H1 (cell line): ENCODE data around the gene SMOC2. TPM values are rescaled to one million over a fixed set of nuclear protein-coding genes. Genes with fewer than 3 reads are reported as not detected.

Experiments used
- CTCF ChIA-PET: fragments of 300-600 bp; sonication (Branson Sonifier 250); formaldehyde crosslinking; loops from one replicate; lab custom pipeline; 2021; ENCODE audit not compliant: partially characterized antibody; lab: Charles Lee
- POLR2A ChIA-PET: fragments of 300-600 bp; sonication (Branson Sonifier 250); formaldehyde crosslinking; loops from one replicate; lab custom pipeline; 2021; ENCODE audit warnings: inconsistent platforms; ENCODE audit not compliant: partially characterized antibody; lab: Charles Lee
- DNase-seq, 2 experiments: peaks; one replicate each; pipeline versions ENCODE4 v3.0.0 to v3.0.0-alpha.2; 2010 to 2022; ENCODE audit warnings: low spot score in 2 of 2, low read depth in 1 of 2, mixed read lengths in 1 of 2
- FAIRE-seq: peaks from 2 replicates; lab custom pipeline; 2011; peaks lifted over from hg19 to GRCh38; lab: Jason Lieb, UNC
- H2AFZ ChIP-seq: 2 replicates; pipeline ENCODE4 v1.8.1; 2012; ENCODE audit warnings: low read length, inconsistent platforms
- H2AK5ac ChIP-seq: 2 replicates; pipeline ENCODE4 v1.6.1; 2013; ENCODE audit warnings: low read depth, low read length
- H2BK120ac ChIP-seq: replicated peaks from 2 replicates; pipeline ENCODE3; 2013; ENCODE audit warnings: low read depth, low read length, inconsistent platforms
- H2BK12ac ChIP-seq: 2 replicates; pipeline ENCODE4 v1.6.1; 2013; ENCODE audit warnings: low read depth, low read length
- H2BK15ac ChIP-seq: 2 replicates; pipeline ENCODE4 v1.6.1; 2013; ENCODE audit warnings: low read length
- H2BK20ac ChIP-seq: 2 replicates; pipeline ENCODE4 v1.6.1; 2013; ENCODE audit warnings: low read length
- H2BK5ac ChIP-seq: 2 replicates; pipeline ENCODE4 v1.6.1; 2013; ENCODE audit warnings: low read depth, low read length
- H3K14ac ChIP-seq: 2 replicates; pipeline ENCODE4 v1.6.1; 2013; ENCODE audit warnings: inconsistent platforms; ENCODE audit not compliant: insufficient read length
- H3K18ac ChIP-seq: 2 replicates; pipeline ENCODE4 v1.6.1; 2013; ENCODE audit warnings: low read length; ENCODE audit errors: extremely low read depth
- H3K23ac ChIP-seq: 2 replicates; pipeline ENCODE4 v1.6.1; 2013; ENCODE audit warnings: inconsistent platforms; ENCODE audit not compliant: insufficient read length
- H3K23me2 ChIP-seq: 2 replicates; pipeline ENCODE4 v1.6.1; 2013; ENCODE audit warnings: low read depth, low read length
- H3K27ac ChIP-seq: 2 replicates; pipeline ENCODE4 v1.6.1; 2011; ENCODE audit warnings: low read depth, low read length, inconsistent platforms
- H3K27me3 ChIP-seq, 4 experiments: replicated peaks in 1 of 4; 1 replicate in 1 of 4; 2 replicates in 3 of 4; pipeline versions ENCODE4 v1.6.1 to v1.8.1; 2011 to 2013; ENCODE audit warnings: low read length in 3 of 4, mild to moderate bottlenecking in 3 of 4, inconsistent platforms in 2 of 4, mixed read lengths in 2 of 4, moderate library complexity in 1 of 4; ENCODE audit not compliant: control insufficient read depth in 3 of 4, insufficient read depth in 3 of 4; ENCODE audit errors: extremely low read depth in 1 of 4
- H3K36me3 ChIP-seq, 4 experiments: 2 replicates each; pipeline versions ENCODE4 v1.6.1 to v1.8.1; 2011 to 2013; ENCODE audit warnings: mild to moderate bottlenecking in 4 of 4, low read length in 3 of 4, moderate library complexity in 2 of 4, control low read depth in 1 of 4, inconsistent platforms in 1 of 4; ENCODE audit not compliant: insufficient read depth in 4 of 4, control insufficient read depth in 2 of 4
- H3K4ac ChIP-seq: replicated peaks from 2 replicates; pipeline ENCODE3; 2013; ENCODE audit warnings: low read length, low read depth, mixed read lengths, inconsistent platforms; ENCODE audit not compliant: insufficient read length
- H3K4me1 ChIP-seq, 4 experiments: replicated peaks in 1 of 4; 1 replicate in 1 of 4; 2 replicates in 3 of 4; pipeline versions ENCODE4 v1.6.1 to v1.8.1; 2011 to 2013; ENCODE audit warnings: low read length in 3 of 4, inconsistent platforms in 2 of 4, mixed read lengths in 1 of 4; ENCODE audit not compliant: insufficient read depth in 4 of 4, control insufficient read depth in 3 of 4
- H3K4me2 ChIP-seq, 2 experiments: 2 replicates each; pipeline versions ENCODE4 v1.6.1 to v1.8.1; 2011 to 2013; ENCODE audit warnings: low read depth in 2 of 2, low read length in 2 of 2, control low read depth in 1 of 2, inconsistent platforms in 1 of 2, mild to moderate bottlenecking in 1 of 2; ENCODE audit not compliant: insufficient read depth in 1 of 2
- H3K4me3 ChIP-seq, 4 experiments: fragments of 200-600, 300-600 bp in 1 of 4; sonication (generic), shearing (Covaris generic), sonication (Bioruptor Twin) in 1 of 4; 2 replicates each; pipeline versions ENCODE4 v1.5.1 to v1.8.1; 2011 to 2016; ENCODE audit warnings: low read length in 4 of 4, low read depth in 3 of 4, control low read depth in 2 of 4, inconsistent platforms in 2 of 4, mild to moderate bottlenecking in 2 of 4, mixed read lengths in 1 of 4, moderate library complexity in 1 of 4; ENCODE audit not compliant: insufficient read depth in 2 of 4; ENCODE audit errors: extremely low read depth in 1 of 4
- H3K56ac ChIP-seq: replicated peaks from 2 replicates; pipeline ENCODE3; 2013; ENCODE audit warnings: low read depth, mild to moderate bottlenecking, mixed read lengths, low read length, inconsistent platforms; ENCODE audit not compliant: insufficient read length
- H3K79me1 ChIP-seq: 2 replicates; pipeline ENCODE4 v1.6.1; 2013; ENCODE audit warnings: low read depth, low read length, control low read depth
- H3K79me2 ChIP-seq, 2 experiments: 2 replicates each; pipeline versions ENCODE4 v1.6.1 to v1.8.1; 2012 to 2013; ENCODE audit warnings: low read length in 2 of 2, mild to moderate bottlenecking in 2 of 2, inconsistent platforms in 1 of 2; ENCODE audit not compliant: insufficient read depth in 2 of 2, control insufficient read depth in 1 of 2
- H3K9ac ChIP-seq, 4 experiments: replicated peaks in 1 of 4; 1 replicate in 1 of 4; 2 replicates in 3 of 4; pipeline versions ENCODE4 v1.6.1 to v1.8.1; 2011 to 2013; ENCODE audit warnings: low read depth in 3 of 4, low read length in 3 of 4, control low read depth in 2 of 4, mild to moderate bottlenecking in 2 of 4, moderate library complexity in 2 of 4, inconsistent platforms in 1 of 4; ENCODE audit errors: extremely low read depth in 1 of 4
- H3K9me3 ChIP-seq, 2 experiments: 2 replicates each; pipeline versions ENCODE4 v1.6.1 to v1.8.1; 2012 to 2013; ENCODE audit warnings: mild to moderate bottlenecking in 2 of 2, moderate library complexity in 2 of 2, control low read depth in 1 of 2, inconsistent platforms in 1 of 2, low read depth in 1 of 2, low read length in 1 of 2, mixed read lengths in 1 of 2; ENCODE audit not compliant: insufficient read depth in 2 of 2
- H4K20me1 ChIP-seq, 2 experiments: replicated peaks in 1 of 2; 2 replicates each; pipeline versions ENCODE3 to v1.8.1; 2011 to 2013; ENCODE audit warnings: inconsistent platforms in 2 of 2, low read length in 2 of 2, mild to moderate bottlenecking in 1 of 2; ENCODE audit not compliant: insufficient read depth in 2 of 2, control insufficient read depth in 1 of 2
- H4K5ac ChIP-seq: 2 replicates; pipeline ENCODE4 v1.6.1; 2013; ENCODE audit warnings: low read length, low read depth, mixed read lengths, inconsistent platforms; ENCODE audit not compliant: insufficient read length
- H4K8ac ChIP-seq: 2 replicates; pipeline ENCODE4 v1.8.0; 2013; ENCODE audit warnings: mild to moderate bottlenecking, moderate library complexity, low read length, inconsistent platforms; ENCODE audit not compliant: insufficient read depth; ENCODE audit errors: extremely low read depth
- H4K91ac ChIP-seq: replicated peaks from 2 replicates; pipeline ENCODE3; 2013; ENCODE audit warnings: low read length, mixed read lengths, inconsistent platforms; ENCODE audit not compliant: insufficient read length
- ASH2L ChIP-seq: fragments of 200-600, 300-600 bp; sonication (generic); IDR thresholded peaks from one replicate; pipeline ENCODE4 v1.7.1; 2017; ENCODE audit warnings: low read length
- BCL11A ChIP-seq, 2 experiments: IDR thresholded peaks; one replicate each; pipeline ENCODE4 v1.6.1; 2011; ENCODE audit warnings: low read depth in 2 of 2, low read length in 2 of 2, mild to moderate bottlenecking in 2 of 2
- CREB1 ChIP-seq: IDR thresholded peaks from 2 replicates; pipeline ENCODE4 v1.6.1; 2012; ENCODE audit warnings: inconsistent platforms
- CTBP2 ChIP-seq: IDR thresholded peaks from 2 replicates; pipeline ENCODE4 v1.7.0; 2011; ENCODE audit warnings: borderline replicate concordance, mild to moderate bottlenecking, moderate library complexity, mixed read lengths, low read length; ENCODE audit not compliant: insufficient read depth, insufficient read length
- EZH2 ChIP-seq: fragments of 200-600 bp; sonication (generic); IDR thresholded peaks from 2 replicates; pipeline ENCODE4 v1.7.1; 2012; ENCODE audit warnings: low read depth, mild to moderate bottlenecking, moderate library complexity, low read length, inconsistent platforms; ENCODE audit not compliant: severe bottlenecking
- GTF2F1 ChIP-seq: IDR thresholded peaks from 2 replicates; pipeline ENCODE4 v1.6.1; 2012; ENCODE audit warnings: low read depth, low read length, improper control_type of control experiment, borderline replicate concordance
- MAFK ChIP-seq: IDR thresholded peaks from 2 replicates; pipeline ENCODE4 v1.6.1; 2012; ENCODE audit warnings: low read depth, mild to moderate bottlenecking, improper control_type of control experiment, low read length
- PHF8 ChIP-seq: fragments of 200-600 bp; sonication (generic); conservative IDR thresholded peaks from 2 replicates; pipeline ENCODE4 v1.7.1; 2012; ENCODE audit warnings: low read depth, mild to moderate bottlenecking, inconsistent platforms, low read length, moderate library complexity
- RNF2 ChIP-seq: fragments of 200-900, 300-1000 bp; sonication (generic); IDR thresholded peaks from 2 replicates; pipeline ENCODE4 v1.7.1; 2016; ENCODE audit warnings: borderline replicate concordance, low read depth, mild to moderate bottlenecking, antibody characterized with exemption, low read length; ENCODE audit not compliant: poor library complexity, severe bottlenecking; ENCODE audit errors: missing control alignments
- SAP30 ChIP-seq: fragments of 300-600 bp; sonication (generic); IDR thresholded peaks from 2 replicates; pipeline ENCODE4 v1.7.1; 2012; ENCODE audit warnings: low read length, moderate library complexity, mild to moderate bottlenecking, inconsistent platforms; ENCODE audit not compliant: insufficient read depth, insufficient replicate concordance
- SIX5 ChIP-seq: IDR thresholded peaks from 2 replicates; pipeline ENCODE4 v1.6.1; 2011; ENCODE audit warnings: mild to moderate bottlenecking, low read depth, low read length
- TCF12 ChIP-seq: IDR thresholded peaks from 2 replicates; pipeline ENCODE4 v1.6.1; 2011; ENCODE audit warnings: low read depth, mild to moderate bottlenecking, low read length
- TEAD4 ChIP-seq: IDR thresholded peaks from 2 replicates; pipeline ENCODE4 v1.6.1; 2012; ENCODE audit warnings: low read depth, low read length, inconsistent platforms, mixed read lengths
- WGBS, 2 experiments: shearing (Covaris generic) in 1 of 2; methylation state at CpG; one replicate each; pipeline versions ENCODE4 v1.1.6 to v1.1.7; 2013 to 2015; ENCODE audit warnings: low lambda C conversion rate in 2 of 2, mixed read lengths in 2 of 2, inconsistent platforms in 1 of 2, low coverage in 1 of 2, missing lambda C conversion rate in 1 of 2; ENCODE audit not compliant: insufficient replicate concordance in 2 of 2, insufficient coverage in 1 of 2, insufficient read length in 1 of 2; ENCODE audit errors: extremely low coverage in 1 of 2, missing lambda C conversion rate in 1 of 2; 5-methylcytosine and 5-hydroxymethylcytosine counted together
- polyA plus RNA-seq, 7 experiments: library from polyadenylated mRNA; depleted of rRNA in 3 of 7; stranded (reverse) in 5 of 7; unstranded in 2 of 7; fragments of >200 nt in 5 of 7; fragments of 200-250 nt in 2 of 7; gene quantifications; 1 replicate in 5 of 7; 2 replicates in 1 of 7; 4 replicates in 1 of 7; pipeline versions ENCODE4 v1.2.1 to v1.2.3, GENCODE V29; 2011 to 2013; ENCODE audit warnings: missing spikeins in 2 of 7, mixed read lengths in 2 of 7
- total RNA-seq: library from RNA; stranded (reverse); fragmentation: NEBNext Ultra II Directional; extraction: Animal tissue kit (Norgen Biotek cat#: 25700); gene quantifications from 2 replicates; pipeline ENCODE4 v1.2.1, GENCODE V29; 2021

SMOC2 gene
- total and polyA plus RNA-seq, 2 of the 8 experiments (the other 6 are each of a cell fraction or from before 2014, with no cell fraction given) = 7.7 to 8.5 TPM

DNA sequence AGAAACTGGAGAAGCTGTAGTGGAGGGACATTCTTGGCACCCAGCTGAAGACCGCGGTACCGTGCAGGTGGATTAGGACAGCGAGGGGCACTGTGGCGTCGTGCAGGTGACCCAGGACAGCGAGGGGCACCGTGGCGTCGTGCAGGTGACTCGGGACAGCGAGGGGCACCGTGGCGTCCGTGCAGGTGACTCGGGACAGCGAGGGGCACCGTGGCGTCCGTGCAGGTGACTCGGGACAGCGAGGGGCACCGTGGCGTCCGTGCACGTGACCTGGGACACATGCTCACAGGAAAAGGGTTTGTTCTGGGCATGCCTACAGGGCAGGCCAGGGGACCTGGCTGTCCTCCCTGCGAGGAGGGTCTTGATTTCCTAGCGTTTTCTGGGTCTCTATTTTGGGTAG is 29.2 kb upstream of the SMOC2 start:
- Histone ChIP-seq H3K79me1 (no peaks in the 10 kb centered on the region), H3K4ac (no peak overlapping the region), H3K9ac (no peak overlapping the region), H3K18ac (no peak overlapping the region), H3K4me2 (no peak overlapping the region), H2AFZ (no peak overlapping the region), H3K27me3 (no peaks in the 10 kb centered on the region), H3K23ac (no peak overlapping the region), H4K20me1 (no peaks in the 10 kb centered on the region), H4K8ac (no peak overlapping the region), H4K91ac (no peak overlapping the region), H2BK120ac (no peak overlapping the region), H3K36me3 (no peaks in the 10 kb centered on the region), H3K4me3 (no peak overlapping the region), H3K23me2 (no peaks in the 10 kb centered on the region), H2BK15ac (no peak overlapping the region), H4K5ac (no peak overlapping the region), H2BK12ac (no peak overlapping the region), H3K56ac (no peak overlapping the region), H3K9me3 (no peaks in the 10 kb centered on the region), H3K4me1 (no peaks in the 10 kb centered on the region), H3K27ac (no peak overlapping the region), H2BK5ac (no peak overlapping the region), H3K79me2 (no peaks in the 10 kb centered on the region), H3K14ac (no peak overlapping the region), H2BK20ac (no peak overlapping the region), H2AK5ac (no peak overlapping the region)
- 93% methylated on average over 18 of the region's 28 CpGs; no CpG with 5 or more reads in 1 of the 2 experiments for WGBS, 2 experiments
- ChIA-PET POLR2A (no interaction called here), CTCF (interaction anchor here (1.1 to 1.2 kb wide), 2 partner anchors 9 to 338 kb away, joined by 4 read pairs; no protein-coding TSS in a partner anchor)
- FAIRE-seq = no peak
- no peak for TF ChIP-seq GTF2F1
- no peak for TF ChIP-seq PHF8
- TF ChIP-seq EZH2 = no peak
- no peak for TF ChIP-seq CTBP2
- TF ChIP-seq TEAD4 = no peak
- no peak for TF ChIP-seq SAP30
- no peak for TF ChIP-seq BCL11A (IDR thresholded peaks at IDR 0.05; ENCODE audit: low read depth in 2 of 2, low read length in 2 of 2)
- TF ChIP-seq MAFK = no peak
- TF ChIP-seq RNF2 = no peak
- no peak for TF ChIP-seq ASH2L
- no peak for TF ChIP-seq CREB1
- TF ChIP-seq SIX5 = no peak
- TF ChIP-seq TCF12 = no peak
- peak in 1 of 2 experiments; percentile 34 for DNase-seq
